IPS-15b (cell line): Measurements from ENCODE around the gene ARHGAP42.

Experiments used
- H3K27me3 ChIP-seq: one replicate; pipeline ENCODE4 v1.6.1; 2013; ENCODE audit warnings: low read length; ENCODE audit not compliant: control insufficient read depth, insufficient read depth
- H3K36me3 ChIP-seq: one replicate; pipeline ENCODE4 v1.6.1; 2013; ENCODE audit warnings: low read length; ENCODE audit not compliant: control insufficient read depth, insufficient read depth
- H3K4me1 ChIP-seq: one replicate; pipeline ENCODE4 v1.6.1; 2013; ENCODE audit warnings: mild to moderate bottlenecking, low read length; ENCODE audit not compliant: control insufficient read depth, insufficient read depth
- H3K4me3 ChIP-seq: one replicate; pipeline ENCODE4 v1.5.1; 2013; ENCODE audit warnings: low read depth, low read length
- H3K9ac ChIP-seq: one replicate; pipeline ENCODE4 v1.6.1; 2013; ENCODE audit warnings: low read depth, mild to moderate bottlenecking, low read length
- H3K9me3 ChIP-seq: one replicate; pipeline ENCODE4 v1.6.1; 2013; ENCODE audit warnings: mild to moderate bottlenecking, low read length; ENCODE audit not compliant: control insufficient read depth, insufficient read depth

ARHGAP42 gene

GRCh38 chr11:100922121-100922520 lies 235.0 kb downstream of the ARHGAP42 start:
- H3K27me3 ChIP-seq, result no peaks in the 10 kb centered on the region
- H3K9ac ChIP-seq, result no peak overlapping the region
- no peaks in the 10 kb centered on the region for H3K4me1 ChIP-seq
- no peak overlapping the region for H3K4me3 ChIP-seq
- H3K9me3 ChIP-seq, result no peaks in the 10 kb centered on the region
- no peaks in the 10 kb centered on the region for H3K36me3 ChIP-seq

- H3K9ac ChIP-seq, result no peak overlapping the region
- no peaks in the 10 kb centered on the region for H3K9me3 ChIP-seq
- no peaks in the 10 kb centered on the region for H3K4me1 ChIP-seq
- no peak overlapping the region for H3K4me3 ChIP-seq
- no peaks in the 10 kb centered on the region for H3K36me3 ChIP-seq
- no peaks in the 10 kb centered on the region for H3K27me3 ChIP-seq
These were observed 236.5 kb downstream of the ARHGAP42 start for GRCh38 chr11:100923555-100923954.

- Histone ChIP-seq H3K9me3 (no peaks in the 10 kb centered on the region), H3K36me3 (no peaks in the 10 kb centered on the region), H3K9ac (no peak overlapping the region), H3K27me3 (no peaks in the 10 kb centered on the region), H3K4me1 (no peaks in the 10 kb centered on the region), H3K4me3 (no peak overlapping the region)
These were observed 238.8 kb downstream of the ARHGAP42 start for GRCh38 chr11:100925935-100926334.

GRCh38 chr11:100927579-100927978 lies 240.5 kb downstream of the ARHGAP42 start:
- Histone ChIP-seq H3K27me3 (no peaks in the 10 kb centered on the region), H3K36me3 (no peaks in the 10 kb centered on the region), H3K9ac (no peak overlapping the region), H3K9me3 (no peaks in the 10 kb centered on the region), H3K4me1 (no peaks in the 10 kb centered on the region), H3K4me3 (no peak overlapping the region)

GRCh38 chr11:100928426-100928825 lies 241.3 kb downstream of the ARHGAP42 start:
- Histone ChIP-seq H3K4me3 (no peak overlapping the region), H3K36me3 (no peaks in the 10 kb centered on the region), H3K4me1 (no peaks in the 10 kb centered on the region), H3K27me3 (no peaks in the 10 kb centered on the region), H3K9me3 (no peaks in the 10 kb centered on the region), H3K9ac (no peak overlapping the region)

- Histone ChIP-seq H3K27me3 (no peaks in the 10 kb centered on the region), H3K4me3 (no peak overlapping the region), H3K9me3 (no peaks in the 10 kb centered on the region), H3K36me3 (no peaks in the 10 kb centered on the region), H3K4me1 (no peaks in the 10 kb centered on the region), H3K9ac (no peak overlapping the region)
These were observed 242.3 kb downstream of the ARHGAP42 start for GRCh38 chr11:100929377-100929776.

GRCh38 chr11:100930185-100930778 lies 243.2 kb downstream of the ARHGAP42 start:
- Histone ChIP-seq H3K36me3 (no peaks in the 10 kb centered on the region), H3K9me3 (no peaks in the 10 kb centered on the region), H3K27me3 (no peaks in the 10 kb centered on the region), H3K4me3 (no peak overlapping the region), H3K4me1 (no peaks in the 10 kb centered on the region), H3K9ac (no peak overlapping the region)

GRCh38 chr11:100932474-100933100 lies 245.5 kb downstream of the ARHGAP42 start:
- Histone ChIP-seq H3K27me3 (no peaks in the 10 kb centered on the region), H3K4me1 (no peaks in the 10 kb centered on the region), H3K9me3 (no peaks in the 10 kb centered on the region), H3K36me3 (no peaks in the 10 kb centered on the region), H3K4me3 (no peak overlapping the region), H3K9ac (no peak overlapping the region)

- no peaks in the 10 kb centered on the region for H3K27me3 ChIP-seq
- no peaks in the 10 kb centered on the region for H3K4me1 ChIP-seq
- H3K4me3 ChIP-seq, result no peak overlapping the region
- H3K36me3 ChIP-seq, result no peaks in the 10 kb centered on the region
- H3K9ac ChIP-seq, result no peak overlapping the region
- H3K9me3 ChIP-seq, result no peaks in the 10 kb centered on the region
These were observed 249.7 kb downstream of the ARHGAP42 start for GRCh38 chr11:100936781-100937180.

- Histone ChIP-seq H3K4me3 (no peak overlapping the region), H3K4me1 (no peaks in the 10 kb centered on the region), H3K9ac (no peak overlapping the region), H3K9me3 (no peaks in the 10 kb centered on the region), H3K36me3 (no peaks in the 10 kb centered on the region), H3K27me3 (no peaks in the 10 kb centered on the region)
These were observed 252.5 kb downstream of the ARHGAP42 start for GRCh38 chr11:100939571-100939970.

- Histone ChIP-seq H3K9me3 (no peaks in the 10 kb centered on the region), H3K27me3 (no peaks in the 10 kb centered on the region), H3K36me3 (no peaks in the 10 kb centered on the region), H3K4me3 (no peak overlapping the region), H3K9ac (no peak overlapping the region), H3K4me1 (no peaks in the 10 kb centered on the region)
These were observed 253.0 kb downstream of the ARHGAP42 start for GRCh38 chr11:100940111-100940510.

GRCh38 chr11:100941033-100941432 lies 253.9 kb downstream of the ARHGAP42 start:
- Histone ChIP-seq H3K9me3 (no peaks in the 10 kb centered on the region), H3K4me3 (no peak overlapping the region), H3K4me1 (no peaks in the 10 kb centered on the region), H3K27me3 (no peaks in the 10 kb centered on the region), H3K36me3 (no peaks in the 10 kb centered on the region), H3K9ac (no peak overlapping the region)
